Measurements from ENCODE around the gene MINAR1.

MINAR1 gene

DNA sequence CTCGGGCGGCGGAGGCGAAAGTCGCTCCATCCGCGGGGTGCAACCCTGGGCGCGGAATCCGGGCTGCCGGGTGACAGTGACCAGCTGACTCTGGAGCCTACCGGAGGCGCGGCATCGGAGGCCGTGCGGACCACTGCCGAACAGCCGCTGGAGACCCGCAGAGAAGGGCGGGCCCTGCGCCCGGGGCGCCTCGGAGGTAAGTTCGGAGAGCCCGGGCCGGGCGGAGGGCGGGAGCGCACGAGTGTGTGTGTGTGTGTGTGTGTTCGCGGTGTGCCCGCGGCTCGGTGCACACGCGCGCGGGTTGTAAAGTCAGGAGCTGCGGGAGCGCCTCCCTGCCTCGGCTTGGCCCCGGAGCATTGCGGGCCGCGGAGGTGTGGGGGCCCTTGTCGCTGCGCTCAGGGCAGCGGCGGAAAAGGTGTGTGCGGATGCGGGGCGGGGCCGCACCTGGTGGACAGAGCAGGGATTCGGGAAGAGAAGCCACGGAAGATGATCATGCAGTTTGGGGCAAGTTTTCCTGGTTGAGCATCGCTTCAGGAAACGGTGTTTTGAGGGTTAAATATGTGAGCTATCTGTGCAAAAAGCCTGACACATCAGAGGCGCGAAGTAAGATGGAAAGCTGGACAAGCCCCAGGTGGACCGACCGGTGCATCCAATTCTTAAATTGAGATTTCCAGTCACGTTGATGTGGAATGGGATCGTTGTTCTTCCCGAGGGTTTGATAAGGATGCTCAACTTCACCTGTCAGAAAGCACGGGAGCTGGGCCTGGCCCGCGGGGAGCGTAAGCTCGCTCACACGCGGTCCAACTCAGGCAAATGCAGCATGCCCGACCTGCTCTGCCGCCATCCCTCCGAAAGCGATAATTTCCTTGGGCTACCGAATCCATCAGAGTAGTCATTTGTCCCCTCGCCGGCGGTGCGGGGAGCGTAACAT lies 474 bp downstream of the MINAR1 start:
- DNase-seq (ENCODE audit: low spot score) = no peak

DNA sequence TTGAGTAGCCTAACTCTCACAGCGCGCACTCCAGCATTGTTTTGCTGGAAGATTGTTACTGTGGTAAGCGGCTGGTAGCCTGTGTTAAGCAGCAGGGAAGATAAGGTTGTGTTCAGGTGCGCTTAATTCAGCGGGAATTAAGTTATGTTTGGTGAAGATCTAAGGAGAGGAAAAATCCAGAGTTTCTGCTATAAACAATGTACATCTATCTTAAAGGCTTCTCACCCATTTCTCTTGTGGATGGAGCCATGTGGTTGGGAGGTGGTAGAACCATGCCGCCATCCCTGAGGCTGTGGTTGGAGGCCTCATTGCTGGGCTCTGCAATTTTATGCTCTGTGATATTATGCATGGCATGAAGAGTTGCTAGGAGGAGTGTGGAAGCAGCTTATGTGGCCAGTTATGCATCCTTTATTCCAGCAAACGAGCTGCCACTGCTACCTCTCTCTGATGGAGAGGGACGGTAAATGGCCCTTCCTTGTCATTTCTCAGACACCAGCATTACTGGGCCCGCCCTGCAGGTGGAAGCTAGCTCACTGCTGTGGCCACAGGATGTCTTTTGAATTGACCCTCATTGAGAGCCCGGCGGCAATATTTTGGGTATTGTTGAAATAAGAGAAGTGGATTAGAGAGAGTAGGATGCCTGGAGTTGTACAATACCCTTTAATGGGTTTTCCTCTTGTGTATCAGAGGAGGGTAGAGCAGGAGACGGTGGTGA lies 1.3 kb downstream of the MINAR1 start:
- DNase-seq (ENCODE audit: low spot score) = no peak

DNA sequence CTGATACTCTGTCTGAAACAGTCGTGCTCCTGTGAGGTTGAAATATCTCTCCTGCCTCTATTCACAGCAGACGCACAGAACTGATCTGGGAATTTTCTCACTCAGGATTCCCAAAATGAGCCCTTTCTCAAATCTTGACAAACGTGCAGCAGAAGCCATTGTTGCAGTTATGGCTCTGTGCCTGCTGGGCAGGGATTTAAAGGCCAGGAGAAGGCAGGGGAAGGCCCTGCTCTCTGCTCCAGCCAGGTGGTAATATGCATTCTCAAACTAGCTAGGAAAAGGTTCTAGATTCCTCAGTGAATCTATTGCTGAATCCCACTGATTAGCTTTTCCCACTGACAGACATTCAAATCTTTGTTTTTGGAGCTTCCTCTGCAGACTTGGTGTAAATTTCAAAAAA lies 2.2 kb downstream of the MINAR1 start:
- no peak for DNase-seq (ENCODE audit: low spot score)

DNA sequence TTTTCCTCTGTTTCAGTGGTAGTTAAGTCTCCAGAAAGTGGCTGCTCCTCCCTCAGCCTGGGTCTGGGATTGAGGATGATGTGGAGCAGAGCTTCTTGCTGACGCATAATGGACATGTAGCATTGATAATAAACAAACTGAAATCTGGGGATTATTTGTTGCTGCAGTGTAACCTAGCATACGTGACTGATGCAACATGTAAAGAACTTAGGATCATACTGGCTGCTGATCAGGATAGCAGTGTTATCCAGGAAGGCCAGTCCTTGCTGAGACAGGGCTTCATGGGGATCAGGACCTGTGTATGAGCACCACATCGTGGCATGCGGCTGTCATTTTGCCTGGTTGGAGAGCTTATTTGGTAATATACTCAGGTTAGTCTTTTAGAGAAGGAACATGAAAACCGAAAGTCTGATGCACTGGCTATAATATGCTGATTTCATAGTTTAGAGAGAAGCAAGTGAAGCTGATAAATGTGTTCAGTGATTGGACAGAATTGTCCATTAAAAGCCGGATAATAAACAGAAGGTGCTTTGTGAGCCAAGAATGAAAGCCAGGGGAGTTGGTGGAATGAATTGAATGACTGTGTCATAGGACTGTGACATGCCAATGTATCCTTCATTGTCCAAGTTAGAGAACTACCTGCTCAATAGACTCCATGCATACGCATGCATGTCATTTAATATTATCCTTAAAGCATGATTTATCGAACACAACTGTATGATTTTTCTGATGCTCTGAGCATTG lies 4.1 kb downstream of the MINAR1 start:
- DNase-seq (ENCODE audit: low spot score) = peak; percentile 60

DNA sequence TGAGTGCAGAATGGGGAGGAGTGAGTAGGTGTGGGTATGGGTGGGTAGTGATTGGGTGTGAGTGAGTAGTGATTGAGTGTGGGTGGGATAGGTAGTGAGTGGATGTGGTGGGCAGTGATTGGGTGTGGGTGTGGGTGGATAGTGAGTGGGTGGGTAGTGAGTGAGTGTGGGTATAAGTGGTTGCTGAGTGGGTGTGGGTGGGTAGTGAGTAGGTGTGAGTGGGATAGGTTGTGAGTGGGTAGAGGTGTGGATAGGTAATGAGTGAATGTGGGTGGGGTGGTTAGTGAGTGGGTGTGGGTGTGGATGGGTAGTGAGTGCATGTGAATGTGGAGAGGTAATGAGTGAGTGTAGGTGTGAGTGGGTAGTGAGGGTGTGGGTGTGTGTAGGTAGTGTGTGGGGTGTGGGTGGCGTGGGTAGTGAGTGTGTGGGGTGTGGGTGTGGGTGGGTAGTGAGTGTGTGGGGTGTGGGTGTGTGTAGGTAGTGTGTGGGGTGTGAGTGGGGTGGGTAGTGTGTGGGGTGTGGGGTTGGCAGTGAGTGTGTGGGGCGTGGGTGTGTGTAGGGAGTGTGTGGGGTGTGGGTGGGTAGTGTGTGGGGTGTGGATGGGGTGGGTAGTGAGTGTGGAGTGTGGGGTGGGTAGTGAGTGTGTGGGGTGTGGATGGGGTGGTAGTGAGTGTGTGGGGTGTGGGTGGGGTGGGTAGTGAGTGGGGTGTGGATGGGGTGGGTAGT lies 5.3 kb downstream of the MINAR1 start:
- no peak for DNase-seq (ENCODE audit: low spot score)

DNA sequence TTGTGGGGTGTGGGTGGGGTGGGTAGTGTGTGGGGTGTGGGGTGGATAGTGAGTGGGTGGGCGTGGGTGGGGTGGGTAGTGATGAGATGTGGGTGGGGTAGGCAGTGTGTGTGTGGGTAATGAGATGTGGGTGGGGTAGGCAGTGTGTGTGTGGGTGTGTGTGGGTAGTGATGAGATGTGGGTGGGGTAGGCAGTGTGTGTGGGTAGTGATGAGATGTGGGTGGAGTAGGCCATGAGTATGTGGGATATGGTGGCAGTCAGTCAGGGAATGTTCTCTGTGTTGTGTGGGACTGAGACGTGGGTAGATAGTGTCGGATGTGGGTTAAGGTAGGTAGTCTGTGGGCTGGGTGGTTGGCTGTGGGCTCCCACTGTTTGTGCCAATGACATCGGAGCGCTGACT lies 7.1 kb downstream of the MINAR1 start:
- DNase-seq (ENCODE audit: low spot score) = no peak

DNA sequence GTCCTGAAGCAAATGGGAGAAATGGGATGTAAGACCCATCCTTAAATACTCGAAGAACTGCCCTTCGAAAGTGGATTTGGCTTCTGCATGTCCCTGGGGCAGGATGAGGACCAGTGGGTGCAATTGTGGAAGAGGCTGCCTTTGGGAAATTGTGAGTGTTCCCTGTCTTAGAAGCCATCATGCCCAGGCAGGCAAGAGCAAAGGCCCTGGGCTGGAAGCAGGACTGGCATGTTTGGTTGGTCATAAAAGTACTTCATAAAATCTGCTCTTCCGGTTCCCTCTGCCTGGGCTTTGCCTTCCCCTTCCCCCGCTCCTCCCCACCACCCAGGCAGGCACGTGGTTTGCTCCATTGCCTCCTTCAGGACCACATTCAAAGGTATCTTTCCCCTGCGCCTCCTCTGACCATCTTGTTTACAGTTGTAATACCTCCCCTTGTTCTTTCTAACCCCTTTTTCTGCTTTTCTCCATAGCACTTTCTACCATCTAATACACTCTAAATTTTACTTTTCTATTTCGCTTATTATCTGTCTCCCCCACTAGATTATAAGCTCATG lies 8.3 kb downstream of the MINAR1 start:
- DNase-seq (ENCODE audit: low spot score) = no peak

DNA sequence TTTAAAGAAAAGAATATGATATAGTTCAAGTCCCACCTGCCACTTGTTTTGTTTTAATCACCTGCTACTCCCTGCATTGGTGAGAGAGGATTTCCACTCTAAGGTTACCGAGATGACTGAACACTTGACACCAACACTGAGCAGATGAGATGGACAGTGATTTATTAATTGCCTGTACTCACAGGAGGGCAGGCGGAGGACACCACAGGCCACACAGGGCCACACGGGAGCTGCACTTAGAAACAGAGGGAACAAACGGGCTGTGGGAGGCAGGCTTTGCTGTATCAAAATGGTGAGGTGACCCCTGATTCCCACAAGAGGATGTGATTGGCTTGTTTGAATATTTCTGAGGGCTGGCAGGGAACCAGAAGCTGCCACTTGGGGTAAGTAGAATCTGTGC lies 10.8 kb downstream of the MINAR1 start:
- no peak for DNase-seq (ENCODE audit: low spot score)

DNA sequence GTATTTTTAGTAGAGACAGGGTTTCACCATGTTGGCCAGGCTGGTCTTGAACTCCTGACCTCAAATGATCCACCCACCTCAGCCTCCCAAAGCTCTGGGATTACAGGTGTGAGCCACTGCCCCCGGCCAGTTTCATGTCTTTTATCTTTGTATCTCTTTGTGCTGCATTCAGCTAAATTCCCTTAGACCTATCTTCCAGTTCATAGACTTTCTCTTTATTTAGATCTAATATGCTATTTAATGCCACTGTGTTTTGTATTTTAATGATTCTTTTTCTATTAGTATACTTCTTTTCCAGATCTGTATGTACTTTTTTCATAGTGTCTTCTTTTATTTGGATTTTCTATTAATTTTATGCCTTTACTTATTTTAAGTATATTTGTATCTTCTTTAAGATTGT lies 14.9 kb downstream of the MINAR1 start:
- no peak for DNase-seq (ENCODE audit: low spot score)

DNA sequence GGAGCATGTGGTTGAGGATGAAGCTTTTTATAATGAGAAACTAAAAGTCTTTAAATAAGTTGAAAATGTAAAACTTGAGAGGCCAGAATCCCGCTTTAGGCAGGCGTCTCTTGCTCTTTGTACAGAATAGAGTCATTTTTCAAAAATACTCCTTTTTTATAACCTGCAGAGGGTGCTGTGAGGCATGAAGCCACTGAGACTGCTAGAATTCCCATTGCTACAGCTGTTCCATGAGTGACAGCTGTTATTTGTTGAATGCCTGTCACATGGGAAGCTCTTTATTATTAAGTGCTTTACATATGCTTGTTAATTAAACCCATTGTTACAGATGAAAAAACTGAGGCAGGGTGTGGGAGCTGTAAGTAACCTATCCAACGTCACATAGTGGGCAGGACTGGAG lies 18.5 kb downstream of the MINAR1 start:
- no peak for DNase-seq (ENCODE audit: low spot score)

DNA sequence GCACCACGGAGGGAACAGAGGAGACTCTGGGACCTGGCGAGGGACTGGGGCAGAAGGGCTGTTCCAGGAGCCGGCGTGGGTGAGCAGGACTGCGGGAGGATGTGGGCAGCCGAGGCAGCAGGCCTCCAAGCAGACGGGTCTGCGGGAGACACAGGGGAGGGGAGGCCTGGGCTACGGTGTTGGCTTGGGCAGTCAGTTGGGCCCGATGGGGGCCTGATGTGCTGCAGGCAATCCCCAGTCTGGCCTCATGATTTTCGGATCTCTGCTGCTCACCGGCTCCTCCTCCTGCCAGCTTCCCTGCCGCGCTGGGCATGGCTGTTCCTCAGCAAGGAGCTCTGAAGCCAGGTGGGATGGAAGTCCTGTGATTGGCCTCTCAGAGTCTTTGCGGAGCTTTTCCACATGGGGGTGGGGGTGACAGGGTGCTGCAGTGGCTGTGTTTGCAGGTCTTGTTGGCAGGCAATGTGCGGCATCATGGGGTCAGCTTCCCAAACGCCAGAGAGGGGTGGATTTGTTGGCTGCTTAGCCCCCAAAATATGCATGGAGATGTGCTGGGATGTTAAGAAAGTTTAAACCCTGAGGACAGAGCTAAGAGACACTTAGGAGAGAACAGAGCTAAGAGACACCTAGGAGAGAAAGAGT lies 19.3 kb downstream of the MINAR1 start:
- no peak for DNase-seq (ENCODE audit: low spot score)

DNA sequence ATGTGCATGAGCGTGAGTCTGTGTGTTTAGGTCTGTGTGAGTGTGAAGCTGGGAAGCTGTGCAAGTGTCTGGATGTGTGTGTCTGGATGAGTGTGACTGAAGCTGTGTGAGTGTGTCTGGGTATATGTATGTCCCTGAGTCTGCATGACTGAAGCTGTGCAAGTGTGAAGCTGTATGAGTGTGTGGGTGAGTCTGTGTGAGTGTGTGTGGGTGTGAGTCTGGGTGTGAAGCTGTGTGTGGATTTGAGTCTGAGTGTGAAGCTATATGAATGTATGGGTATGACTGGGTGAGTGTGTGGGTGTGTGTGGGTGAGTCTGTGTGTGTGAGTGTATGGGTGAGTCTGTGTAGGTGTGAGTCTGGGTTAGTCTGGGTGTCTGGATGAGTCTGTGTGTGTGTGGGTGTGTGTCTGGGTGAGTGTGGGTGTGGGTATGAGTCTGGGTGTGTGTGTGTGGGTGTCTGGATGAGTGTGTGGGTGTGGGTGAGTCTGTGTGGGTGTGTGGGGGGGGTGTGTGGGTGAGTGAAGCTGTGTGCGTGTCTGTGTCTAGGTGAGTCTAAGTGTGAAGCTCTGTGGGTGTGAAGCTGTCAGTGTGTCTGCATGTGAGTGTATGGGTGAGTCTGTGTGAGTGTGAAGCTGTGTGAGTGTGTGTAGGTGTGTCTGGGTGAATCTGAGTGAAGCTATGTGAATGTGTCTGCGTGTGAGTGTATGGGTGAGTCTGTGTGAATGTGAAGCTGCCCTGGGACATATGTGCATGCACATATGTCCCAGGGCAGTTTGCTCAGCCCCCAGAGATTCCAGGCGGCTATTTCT lies 20.3 kb downstream of the MINAR1 start:
- no peak for DNase-seq (ENCODE audit: low spot score)

DNA sequence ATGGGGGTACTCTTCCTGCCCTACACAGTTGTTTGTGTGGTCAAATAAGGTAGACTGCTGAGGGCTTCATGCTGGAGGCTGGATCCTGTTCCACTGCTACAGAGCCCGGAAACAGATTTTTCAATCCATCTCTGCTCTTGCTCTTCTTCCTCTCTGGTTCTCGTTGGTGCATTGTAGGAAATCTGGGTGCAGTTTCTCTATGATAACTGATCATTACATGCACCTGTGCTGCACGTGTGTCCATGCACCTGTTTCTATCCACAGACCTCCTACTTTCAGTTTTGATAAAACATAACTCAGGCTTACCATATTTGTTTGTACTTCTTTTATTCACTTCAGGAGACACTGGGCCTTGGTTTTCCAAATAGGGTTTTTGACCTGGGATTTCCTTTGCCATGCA lies 21.3 kb downstream of the MINAR1 start:
- no peak for DNase-seq (ENCODE audit: low spot score)

DNA sequence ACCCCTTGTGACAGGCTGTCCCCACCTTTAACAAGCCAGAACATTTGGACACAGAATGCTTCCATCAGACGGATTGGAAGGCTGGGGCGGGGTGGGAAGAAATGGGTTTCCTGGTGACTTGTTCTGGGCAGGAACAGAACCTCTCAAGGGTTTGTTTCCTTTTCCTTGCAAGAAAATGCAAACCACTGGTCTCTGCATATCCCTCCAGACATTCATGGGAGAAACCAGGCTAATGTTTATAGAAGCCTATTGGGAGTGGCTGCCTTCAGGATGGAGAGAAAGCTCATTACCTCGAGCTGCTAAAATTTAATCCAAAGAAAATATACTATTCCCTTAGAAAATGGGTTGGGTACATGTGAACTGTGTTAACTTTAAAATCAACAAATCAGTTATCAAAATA lies 21.9 kb downstream of the MINAR1 start:
- no peak for DNase-seq (ENCODE audit: low spot score)

DNA sequence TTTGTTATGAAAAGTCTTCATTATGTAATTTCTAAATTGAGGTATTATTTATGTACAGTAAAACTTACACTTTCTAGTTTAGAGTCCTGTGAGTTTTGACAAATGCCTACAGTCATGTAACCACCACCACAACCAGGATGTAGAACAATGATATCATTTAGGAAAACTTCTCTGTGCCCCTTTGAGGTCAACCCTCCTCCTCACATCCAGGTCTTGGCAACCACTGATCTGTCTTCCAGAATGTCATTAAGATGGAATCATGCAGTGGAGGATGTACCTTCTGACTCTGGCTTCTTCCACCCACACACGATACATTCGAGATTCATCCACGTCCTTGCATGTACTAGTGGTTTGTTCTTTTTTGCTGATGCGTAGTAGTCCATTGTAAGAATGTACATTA lies 23.2 kb downstream of the MINAR1 start:
- peak; percentile 68 for DNase-seq (ENCODE audit: low spot score)

DNA sequence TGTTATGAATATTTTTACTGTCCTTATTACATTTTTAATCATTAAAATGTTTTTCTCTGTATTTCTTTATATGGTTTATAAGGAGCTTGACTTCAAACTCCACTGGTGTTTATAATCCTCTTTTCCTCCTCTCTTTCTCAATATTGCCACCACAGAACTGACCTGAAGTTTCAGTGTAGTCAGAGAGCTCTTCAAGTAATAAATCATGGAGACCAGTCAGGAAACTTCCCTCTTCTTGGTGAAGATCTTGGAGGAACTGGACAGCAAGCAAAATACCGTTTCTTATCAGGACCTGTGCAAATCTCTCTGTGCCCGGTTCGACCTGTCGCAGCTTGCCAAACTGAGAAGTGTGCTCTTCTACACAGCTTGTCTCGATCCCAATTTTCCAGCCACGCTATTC lies 23.8 kb downstream of the MINAR1 start:
- no peak for DNase-seq (ENCODE audit: low spot score)

DNA sequence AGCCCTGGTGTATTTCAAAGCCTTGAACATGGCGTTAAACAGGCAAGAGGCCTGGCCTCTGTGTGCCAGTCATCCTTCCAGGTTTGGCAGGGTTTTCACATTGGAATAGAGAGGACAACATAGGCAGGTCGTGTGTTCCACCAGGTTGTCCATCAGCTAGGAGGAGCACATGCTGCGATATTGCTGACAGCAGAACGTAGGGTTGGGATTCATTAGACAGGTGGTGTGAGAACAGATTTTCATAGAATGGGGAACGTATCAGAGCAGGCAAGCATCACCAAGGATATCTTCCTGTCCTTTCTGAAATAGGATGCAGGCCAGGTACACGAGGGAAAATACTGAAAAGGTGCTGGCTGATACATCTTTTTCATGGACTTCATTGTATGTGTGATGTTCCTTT lies 26.4 kb downstream of the MINAR1 start:
- DNase-seq (ENCODE audit: low spot score) = no peak

DNA sequence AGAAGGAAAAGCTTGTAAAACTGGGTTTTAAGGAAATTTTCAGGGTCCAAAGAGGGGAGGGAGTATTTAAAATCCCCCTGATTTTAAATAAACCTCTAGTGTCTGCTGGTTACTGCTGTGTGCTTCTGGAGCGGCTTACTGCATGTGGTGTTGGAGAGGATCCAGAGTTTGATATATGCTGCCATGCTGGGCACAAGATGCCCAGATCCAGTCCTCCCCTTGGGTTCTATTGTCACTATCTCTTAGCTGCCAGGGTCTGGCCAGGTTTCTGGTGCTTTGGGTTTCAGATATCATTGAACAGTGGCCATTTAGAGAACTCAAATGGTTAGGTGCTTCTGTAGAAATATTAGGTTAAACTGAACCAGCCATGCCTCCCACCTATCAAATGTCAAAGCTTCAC lies 27.5 kb downstream of the MINAR1 start:
- DNase-seq (ENCODE audit: low spot score) = no peak

DNA sequence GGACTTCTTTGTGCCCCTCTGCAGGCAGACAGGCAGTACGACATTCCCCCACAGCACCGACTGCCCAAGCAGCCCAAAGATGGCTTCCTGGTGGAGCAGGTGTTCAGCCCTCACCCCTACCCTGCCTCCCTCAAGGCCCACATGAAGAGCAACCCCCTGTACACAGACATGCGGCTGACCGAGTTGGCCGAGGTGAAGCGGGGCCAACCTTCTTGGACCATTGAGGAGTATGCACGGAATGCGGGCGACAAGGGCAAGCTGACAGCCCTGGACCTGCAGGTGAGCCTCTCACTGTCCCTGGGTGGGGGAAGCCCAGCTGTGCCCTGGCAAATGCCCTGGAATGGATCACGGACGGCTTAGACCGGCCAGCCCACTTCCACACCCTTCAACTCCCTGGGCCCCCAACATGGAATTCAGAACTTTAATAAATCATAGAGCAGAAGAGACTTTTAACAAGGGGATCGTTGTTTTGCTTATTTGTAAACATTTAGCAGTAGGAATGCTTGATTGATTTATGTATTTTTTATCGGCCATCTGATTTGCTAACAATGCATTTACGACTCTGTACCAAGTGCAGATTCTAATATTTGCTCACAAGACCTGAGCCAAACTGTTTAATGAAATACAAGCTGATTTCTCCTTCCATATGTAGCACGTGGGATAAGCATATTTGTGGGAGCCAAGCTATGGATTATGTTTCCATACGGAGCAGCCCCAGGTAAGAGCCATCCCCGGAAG lies 31.1 kb downstream of the MINAR1 start:
- no peak for DNase-seq (ENCODE audit: low spot score)

DNA sequence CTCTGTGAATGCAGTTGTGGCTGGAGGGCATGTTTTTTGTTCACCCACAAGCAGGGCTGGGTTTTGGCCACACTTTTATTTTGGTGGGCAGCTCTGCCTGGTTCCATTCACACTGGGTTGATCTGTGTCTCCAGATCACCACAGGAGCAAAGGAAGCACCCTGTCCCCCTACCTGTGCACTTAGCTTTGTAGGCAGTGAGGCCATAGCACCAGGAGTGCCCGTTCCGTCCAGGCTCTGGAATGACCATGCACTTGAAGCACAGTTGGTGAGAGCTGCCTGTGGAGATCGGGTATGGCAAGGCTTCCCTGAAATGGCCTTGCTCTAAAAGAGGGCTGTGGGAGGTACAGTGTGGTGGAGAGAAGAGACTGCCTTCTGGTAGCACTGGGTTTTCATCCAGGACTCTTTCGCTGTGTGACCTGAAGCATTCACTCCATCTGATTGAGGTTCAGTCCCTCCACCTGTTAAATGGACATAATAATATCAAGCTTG lies 31.7 kb downstream of the MINAR1 start:
- no peak for DNase-seq (ENCODE audit: low spot score)

Measured in COLO829 (cell line).